B cell (primary cell): Measurements from ENCODE around the gene AREL1. TPM values are rescaled to one million over a fixed set of nuclear protein-coding genes. Genes with fewer than 3 reads are reported as not detected.

Source experiments
- ATAC-seq: fragments of 200-7000 bp; cut with Tn5 transposase; one replicate; pipeline ENCODE4 v1.10.0; 2021; ENCODE audit warnings: low read depth, mild to moderate bottlenecking, moderate number of reproducible peaks, moderate library complexity
- CTCF ChIA-PET: fragments of 350-600 bp; sonication (Branson Sonifier 250); formaldehyde crosslinking; loops from one replicate; lab custom pipeline; 2021; ENCODE audit warnings: antibody characterized with exemption, inconsistent platforms; lab: Charles Lee
- POLR2A ChIA-PET: fragments of 350-600 bp; sonication (Branson Sonifier 250); formaldehyde crosslinking; loops from one replicate; lab custom pipeline; 2021; ENCODE audit warnings: antibody characterized with exemption; lab: Charles Lee
- DNase-seq: peaks from one replicate; pipeline ENCODE4 v3.0.0; 2013
- H2AFZ ChIP-seq: 2 replicates; pipeline ENCODE4 v1.6.1; 2012; ENCODE audit warnings: mild to moderate bottlenecking, low read depth, low read length; ENCODE audit not compliant: insufficient read depth, poor library complexity, severe bottlenecking
- H3K27ac ChIP-seq, 2 donors: 1 replicate in 1 of 2; 2 replicates in 1 of 2; pipeline ENCODE4 v1.5.1; 2012 to 2013; ENCODE audit warnings: low read length in 2 of 2, mild to moderate bottlenecking in 2 of 2, moderate library complexity in 1 of 2
- H3K27me3 ChIP-seq, 4 experiments: fragments of 200-600 bp in 1 of 4; sonication (generic) in 1 of 4; replicated peaks in 1 of 4; 1 replicate in 2 of 4; 2 replicates in 2 of 4; pipeline versions ENCODE4 v1.6.1 to v1.7.0; 2013 to 2016; ENCODE audit warnings: low read length in 3 of 4, mild to moderate bottlenecking in 2 of 4, mixed read lengths in 1 of 4, moderate library complexity in 1 of 4; ENCODE audit not compliant: insufficient read depth in 4 of 4, control insufficient read depth in 3 of 4; ENCODE audit errors: control extremely low read depth in 1 of 4
- H3K36me3 ChIP-seq, 2 experiments: replicated peaks in 1 of 2; 1 replicate in 1 of 2; 2 replicates in 1 of 2; pipeline versions ENCODE4 v1.6.1 to v1.7.1; 2013; ENCODE audit warnings: low read length in 1 of 2; ENCODE audit not compliant: insufficient read depth in 2 of 2, control insufficient read depth in 1 of 2; ENCODE audit errors: control extremely low read depth in 1 of 2, extremely low read depth in 1 of 2
- H3K4me1 ChIP-seq, 2 donors: fragments of 200-600 bp in 1 of 2; sonication (generic) in 1 of 2; 1 replicate in 1 of 2; 2 replicates in 1 of 2; pipeline versions ENCODE4 v1.5.1 to v1.6.1; 2013 to 2017; ENCODE audit warnings: low read length in 2 of 2; ENCODE audit not compliant: control insufficient read depth in 2 of 2, insufficient read depth in 2 of 2
- H3K4me2 ChIP-seq: replicated peaks from 2 replicates; pipeline ENCODE3; 2012; ENCODE audit warnings: mild to moderate bottlenecking, low read depth, low read length; ENCODE audit not compliant: poor library complexity, severe bottlenecking
- H3K4me3 ChIP-seq, 5 experiments: fragments of 200-600 bp in 1 of 5; sonication (generic) in 1 of 5; 1 replicate in 3 of 5; 2 replicates in 2 of 5; pipeline versions ENCODE4 v1.5.1 to v1.7.0; 2011 to 2016; ENCODE audit warnings: low read length in 4 of 5, mild to moderate bottlenecking in 4 of 5, low read depth in 2 of 5, control low read depth in 1 of 5, moderate library complexity in 1 of 5; ENCODE audit not compliant: insufficient read depth in 1 of 5; ENCODE audit errors: control extremely low read depth in 1 of 5, extremely low read depth in 1 of 5
- H3K79me2 ChIP-seq: fragments of 200-600 bp; sonication (generic); one replicate; pipeline ENCODE4 v1.6.0; 2016; ENCODE audit warnings: low read length; ENCODE audit not compliant: control insufficient read depth, insufficient read depth
- H3K9ac ChIP-seq: fragments of 200-600 bp; sonication (generic); 2 replicates; pipeline ENCODE4 v1.6.1; 2017; ENCODE audit warnings: mild to moderate bottlenecking, low read length, moderate library complexity
- H3K9me3 ChIP-seq, 3 donors: one replicate each; pipeline versions ENCODE4 v1.6.1 to v1.7.1; 2013; ENCODE audit warnings: low read length in 2 of 3; ENCODE audit not compliant: control insufficient read depth in 2 of 3, insufficient read depth in 1 of 3; ENCODE audit errors: control extremely low read depth in 1 of 3
- H4K20me1 ChIP-seq: 2 replicates; pipeline ENCODE4 v1.6.0; 2012; ENCODE audit warnings: mild to moderate bottlenecking, low read length; ENCODE audit not compliant: insufficient read depth, control insufficient read depth, poor library complexity, severe bottlenecking
- H3K27ac Mint-ChIP-seq: one replicate; pipeline ENCODE4 v1.8.0; 2021; ENCODE audit warnings: mixed read lengths
- H3K27me3 Mint-ChIP-seq: one replicate; pipeline ENCODE4 v1.8.0; 2021; ENCODE audit warnings: mixed read lengths
- H3K4me1 Mint-ChIP-seq: one replicate; pipeline ENCODE4 v1.8.0; 2021; ENCODE audit warnings: mixed read lengths
- H3K4me3 Mint-ChIP-seq: one replicate; pipeline ENCODE4 v1.8.0; 2021; ENCODE audit warnings: mixed read lengths
- H3K9me3 Mint-ChIP-seq: one replicate; pipeline ENCODE4 v1.8.0; 2022; ENCODE audit warnings: mixed read lengths; ENCODE audit not compliant: insufficient read depth
- CTCF ChIP-seq: fragments of 200-600 bp; IDR thresholded peaks from one replicate; pipeline ENCODE4 v1.8.0; 2022; ENCODE audit warnings: antibody characterized with exemption, mild to moderate bottlenecking
- EZH2 ChIP-seq: IDR thresholded peaks from 2 replicates; pipeline ENCODE4 v1.6.1; 2012; ENCODE audit warnings: borderline replicate concordance, low read depth, mild to moderate bottlenecking, moderate library complexity, low read length; ENCODE audit not compliant: insufficient read depth, poor library complexity, severe bottlenecking
- WGBS: methylation state at CpG from one replicate; pipeline ENCODE4 v1.1.5; 2013; ENCODE audit warnings: missing lambda C conversion rate; ENCODE audit not compliant: insufficient coverage; 5-methylcytosine and 5-hydroxymethylcytosine counted together
- intact Hi-C: fragments of 100-400 bp; cut with micrococcal nuclease; formaldehyde crosslinking; loops from one replicate; pipeline ENCODE4 v1.10.0; 2022
- polyA plus RNA-seq: library from polyadenylated mRNA; depleted of rRNA; stranded (reverse); fragments of >200 nt; gene quantifications from 2 replicates; pipeline ENCODE4 v1.2.3, GENCODE V29; 2012
- total RNA-seq, 2 donors: library from RNA; stranded (reverse); fragments of 120-200 nt in 1 of 2; gene quantifications; 1 replicate in 1 of 2; 2 replicates in 1 of 2; pipeline versions ENCODE4 v1.2.3 to v1.2.4, GENCODE V29; 2013 to 2022

The AREL1 gene
- total and polyA plus RNA-seq, 2 donors (not counting 1 experiment from before 2014, with no cell fraction given): 19.2 to 39.4 TPM

- Histone ChIP-seq H3K4me1 (no peaks in the 10 kb centered on the region), H3K9ac (no peak overlapping the region), H2AFZ (no peak overlapping the region), H4K20me1 (no peaks in the 10 kb centered on the region), H3K79me2 (no peaks in the 10 kb centered on the region), H3K36me3 (peaks cover 4 to 42% of the 10 kb centered on the region in 2 experiments), H3K9me3 (no peaks in the 10 kb centered on the region), H3K4me2 (no peak overlapping the region), H3K27ac (no peak overlapping the region), H3K27me3 (no peaks in the 10 kb centered on the region), H3K4me3 (no peak overlapping the region)
- intact Hi-C loops: no loop called here
- H3K4me3 Mint-ChIP-seq: no peak overlapping the region
- no peaks in the 10 kb centered on the region for H3K27me3 Mint-ChIP-seq
- TF ChIP-seq EZH2: no peak
- no peak for TF ChIP-seq CTCF
- no peak for ATAC-seq
- POLR2A ChIA-PET: no interaction called here
- no peaks in the 10 kb centered on the region for H3K9me3 Mint-ChIP-seq
- CTCF ChIA-PET: no interaction called here
- DNase-seq: no peak
- no peaks in the 10 kb centered on the region for H3K4me1 Mint-ChIP-seq
- no peak overlapping the region for H3K27ac Mint-ChIP-seq
- 100% methylated on average over 4 of the region's 5 CpGs for WGBS
Observed at GRCh38 chr14:74660863-74661262, 52.0 kb downstream of the AREL1 start.

- Mint-ChIP-seq H3K4me3 (no peak overlapping the region), H3K27me3 (no peaks in the 10 kb centered on the region), H3K27ac (no peak overlapping the region), H3K9me3 (no peaks in the 10 kb centered on the region), H3K4me1 (no peaks in the 10 kb centered on the region)
- Histone ChIP-seq H3K36me3 (peaks cover 5 to 43% of the 10 kb centered on the region in 2 experiments), H3K9ac (no peak overlapping the region), H3K27ac (no peak overlapping the region), H2AFZ (no peak overlapping the region), H3K79me2 (no peaks in the 10 kb centered on the region), H3K9me3 (no peaks in the 10 kb centered on the region), H3K4me3 (no peak overlapping the region), H3K4me2 (no peak overlapping the region), H3K27me3 (no peaks in the 10 kb centered on the region), H3K4me1 (no peaks in the 10 kb centered on the region), H4K20me1 (no peaks in the 10 kb centered on the region)
- WGBS: no CpG with 5 or more reads among the region's 3 CpGs
- intact Hi-C loops: no loop called here
- ChIA-PET CTCF (no interaction called here), POLR2A (no interaction called here)
- DNase-seq: no peak
- ATAC-seq: no peak
- TF ChIP-seq EZH2 (no peak), CTCF (no peak)
Observed at GRCh38 chr14:74660167-74660566, 52.7 kb downstream of the AREL1 start.
